ENCODE measurements around the gene SEMA4A. TPM values are rescaled to one million over a fixed set of nuclear protein-coding genes. Genes with fewer than 3 reads are reported as not detected.
A peak's percentile ranks its signal among the peaks of the same experiment; 100 is the strongest.

The SEMA4A gene
- total and polyA plus RNA-seq, 9 of the 15 experiments (the other 6 are each of a cell fraction or from before 2014, with no cell fraction given) = 0.04 to 1.7 (median 0.45) TPM

DNA sequence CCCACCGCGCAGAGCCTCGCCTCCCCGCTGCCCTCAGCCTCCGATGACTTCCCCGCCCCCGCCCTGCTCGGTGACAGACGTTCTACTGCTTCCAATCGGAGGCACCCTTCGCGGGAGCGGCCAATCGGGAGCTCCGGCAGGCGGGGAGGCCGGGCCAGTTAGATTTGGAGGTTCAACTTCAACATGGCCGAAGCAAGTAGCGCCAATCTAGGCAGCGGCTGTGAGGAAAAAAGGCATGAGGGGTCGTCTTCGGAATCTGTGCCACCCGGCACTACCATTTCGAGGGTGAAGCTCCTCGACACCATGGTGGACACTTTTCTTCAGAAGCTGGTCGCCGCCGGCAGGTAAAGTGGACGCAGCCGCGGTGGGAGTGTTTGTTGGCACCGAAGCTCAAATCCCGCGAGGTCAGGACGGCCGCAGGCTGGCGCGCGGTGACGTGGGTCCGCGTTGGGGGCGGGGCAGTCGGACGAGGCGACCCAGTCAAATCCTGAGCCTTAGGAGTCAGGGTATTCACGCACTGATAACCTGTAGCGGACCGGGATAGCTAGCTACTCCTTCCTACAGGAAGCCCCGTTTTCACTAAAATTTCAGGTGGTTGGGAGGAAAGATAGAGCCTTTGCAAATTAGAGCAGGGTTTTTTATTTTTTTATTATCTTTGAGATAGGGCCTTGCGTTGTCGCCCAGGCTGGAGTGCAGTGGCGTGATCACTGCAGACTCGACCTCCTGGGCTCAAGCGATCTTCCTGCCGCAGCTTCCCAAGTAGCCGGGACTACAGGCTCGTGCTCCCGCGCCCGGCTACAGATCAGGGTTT lies 59.7 kb downstream of the SEMA4A start, which contains the start of gene PMF1 (continued):
- TF ChIP-seq TEAD4 (IDR thresholded peaks at IDR 0.05; ENCODE audit: low read length) (peak; percentile 30), TEAD4 (CRISPR knock-in tag; IDR thresholded peaks at IDR 0.05; ENCODE audit: borderline replicate concordance) (no peak), ERF (CRISPR knock-in tag; IDR thresholded peaks at IDR 0.05) (0 out of 2 replicates have a peak, but pooled peaks have one; percentile 36), ZZZ3 (IDR thresholded peaks at IDR 0.05) (no peak), RAD21 (CRISPR knock-in tag; conservative IDR thresholded peaks at IDR 0.05 in 1 of 2, IDR thresholded peaks at IDR 0.05 in 1 of 2) (no peak), STAT6 (CRISPR knock-in tag; IDR thresholded peaks at IDR 0.05) (peak; percentile 88), MYBL2 (IDR thresholded peaks at IDR 0.05; ENCODE audit: low read depth) (no peak; the same call in 1 of the 2 replicates), MYBL2 (CRISPR knock-in tag; IDR thresholded peaks at IDR 0.05; ENCODE audit: borderline replicate concordance) (no peak), ZNF212 (CRISPR knock-in tag; IDR thresholded peaks at IDR 0.05) (no peak), KLF16 (IDR thresholded peaks at IDR 0.05) (no peak), RAD51 (IDR thresholded peaks at IDR 0.05; ENCODE audit: borderline replicate concordance, low read depth) (no peak), SMAD4 (CRISPR knock-in tag; conservative IDR thresholded peaks at IDR 0.05) (0 out of 2 replicates have a peak, but pooled peaks have one; percentile 54), ZNF316 (IDR thresholded peaks at IDR 0.05) (no peak), SPI1 (IDR thresholded peaks at IDR 0.05; ENCODE audit: borderline replicate concordance, low read depth, low read length) (no peak)
- TF ChIP-seq, protein P1, sequence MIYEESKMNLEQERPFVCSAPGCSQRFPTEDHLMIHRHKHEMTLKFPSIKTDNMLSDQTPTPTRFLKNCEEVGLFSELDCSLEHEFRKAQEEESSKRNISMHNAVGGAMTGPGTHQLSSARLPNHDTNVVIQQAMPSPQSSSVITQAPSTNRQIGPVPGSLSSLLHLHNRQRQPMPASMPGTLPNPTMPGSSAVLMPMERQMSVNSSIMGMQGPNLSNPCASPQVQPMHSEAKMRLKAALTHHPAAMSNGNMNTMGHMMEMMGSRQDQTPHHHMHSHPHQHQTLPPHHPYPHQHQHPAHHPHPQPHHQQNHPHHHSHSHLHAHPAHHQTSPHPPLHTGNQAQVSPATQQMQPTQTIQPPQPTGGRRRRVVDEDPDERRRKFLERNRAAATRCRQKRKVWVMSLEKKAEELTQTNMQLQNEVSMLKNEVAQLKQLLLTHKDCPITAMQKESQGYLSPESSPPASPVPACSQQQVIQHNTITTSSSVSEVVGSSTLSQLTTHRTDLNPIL (CRISPR knock-in tag; IDR thresholded peaks at IDR 0.05) = no peak
- TF ChIP-seq, protein P2, sequence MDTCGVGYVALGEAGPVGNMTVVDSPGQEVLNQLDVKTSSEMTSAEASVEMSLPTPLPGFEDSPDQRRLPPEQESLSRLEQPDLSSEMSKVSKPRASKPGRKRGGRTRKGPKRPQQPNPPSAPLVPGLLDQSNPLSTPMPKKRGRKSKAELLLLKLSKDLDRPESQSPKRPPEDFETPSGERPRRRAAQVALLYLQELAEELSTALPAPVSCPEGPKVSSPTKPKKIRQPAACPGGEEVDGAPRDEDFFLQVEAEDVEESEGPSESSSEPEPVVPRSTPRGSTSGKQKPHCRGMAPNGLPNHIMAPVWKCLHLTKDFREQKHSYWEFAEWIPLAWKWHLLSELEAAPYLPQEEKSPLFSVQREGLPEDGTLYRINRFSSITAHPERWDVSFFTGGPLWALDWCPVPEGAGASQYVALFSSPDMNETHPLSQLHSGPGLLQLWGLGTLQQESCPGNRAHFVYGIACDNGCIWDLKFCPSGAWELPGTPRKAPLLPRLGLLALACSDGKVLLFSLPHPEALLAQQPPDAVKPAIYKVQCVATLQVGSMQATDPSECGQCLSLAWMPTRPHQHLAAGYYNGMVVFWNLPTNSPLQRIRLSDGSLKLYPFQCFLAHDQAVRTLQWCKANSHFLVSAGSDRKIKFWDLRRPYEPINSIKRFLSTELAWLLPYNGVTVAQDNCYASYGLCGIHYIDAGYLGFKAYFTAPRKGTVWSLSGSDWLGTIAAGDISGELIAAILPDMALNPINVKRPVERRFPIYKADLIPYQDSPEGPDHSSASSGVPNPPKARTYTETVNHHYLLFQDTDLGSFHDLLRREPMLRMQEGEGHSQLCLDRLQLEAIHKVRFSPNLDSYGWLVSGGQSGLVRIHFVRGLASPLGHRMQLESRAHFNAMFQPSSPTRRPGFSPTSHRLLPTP (IDR thresholded peaks at IDR 0.05; ENCODE audit: borderline replicate concordance, extremely low read depth, insufficient read length) = no peak
- TF ChIP-seq, protein P3, sequence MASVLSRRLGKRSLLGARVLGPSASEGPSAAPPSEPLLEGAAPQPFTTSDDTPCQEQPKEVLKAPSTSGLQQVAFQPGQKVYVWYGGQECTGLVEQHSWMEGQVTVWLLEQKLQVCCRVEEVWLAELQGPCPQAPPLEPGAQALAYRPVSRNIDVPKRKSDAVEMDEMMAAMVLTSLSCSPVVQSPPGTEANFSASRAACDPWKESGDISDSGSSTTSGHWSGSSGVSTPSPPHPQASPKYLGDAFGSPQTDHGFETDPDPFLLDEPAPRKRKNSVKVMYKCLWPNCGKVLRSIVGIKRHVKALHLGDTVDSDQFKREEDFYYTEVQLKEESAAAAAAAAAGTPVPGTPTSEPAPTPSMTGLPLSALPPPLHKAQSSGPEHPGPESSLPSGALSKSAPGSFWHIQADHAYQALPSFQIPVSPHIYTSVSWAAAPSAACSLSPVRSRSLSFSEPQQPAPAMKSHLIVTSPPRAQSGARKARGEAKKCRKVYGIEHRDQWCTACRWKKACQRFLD (CRISPR knock-in tag; IDR thresholded peaks at IDR 0.05) = no peak; the same call in 1 of the 2 replicates
